GM19468 (cell line): Measurements from ENCODE around the gene HERPUD1.
A peak's percentile ranks its signal among the peaks of the same experiment; 100 is the strongest.
"Not testable (repeated sequence)": the region's sequence is repeated elsewhere in the genome, so short reads cannot be mapped to it uniquely, and the experiment has no call there.

Experiments used
- ATAC-seq: cut with Tn5 transposase; IDR thresholded peaks from one replicate; pipeline ENCODE4 v1.9.1; 2021; ENCODE audit warnings: mild to moderate bottlenecking, moderate library complexity, moderate number of reproducible peaks; ENCODE audit not compliant: unreplicated experiment; ENCODE audit errors: extremely low read depth

Gene HERPUD1

DNA sequence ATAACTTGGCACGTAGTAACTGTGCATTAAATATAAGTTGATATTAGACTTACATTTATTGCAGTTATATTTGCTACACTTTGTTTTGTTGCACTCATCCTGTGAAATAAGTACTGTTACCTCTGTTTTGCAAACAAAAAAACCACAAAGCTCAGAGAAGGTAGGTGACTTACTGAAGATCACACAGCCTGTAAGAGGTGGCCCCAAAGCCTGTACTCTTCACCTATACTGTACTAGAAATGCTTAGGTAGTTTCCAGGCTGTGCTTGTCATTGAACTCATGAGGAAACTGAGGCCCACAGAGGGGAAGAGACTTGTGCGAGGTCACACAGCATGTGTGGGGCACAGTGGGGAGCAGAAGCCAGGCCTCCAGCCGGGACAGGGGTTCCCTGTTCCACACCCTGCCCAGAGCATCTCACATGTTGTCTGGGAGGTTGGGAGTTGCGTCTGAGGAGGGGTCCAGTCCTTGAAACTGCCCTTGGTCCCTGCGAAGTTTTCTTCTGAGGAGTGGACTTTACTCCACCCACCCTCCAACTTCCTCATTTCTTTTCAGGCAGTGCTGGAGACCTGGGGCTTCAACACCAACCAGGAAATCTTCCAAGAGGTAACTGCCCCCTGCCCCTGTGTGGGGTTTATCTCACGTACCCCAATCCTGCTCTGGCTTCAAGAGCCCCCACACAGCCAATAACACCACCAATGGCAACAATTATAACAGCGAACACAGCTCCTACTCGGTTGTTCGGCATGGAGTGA lies 42.8 kb downstream of the HERPUD1 start:
- no peak for ATAC-seq

DNA sequence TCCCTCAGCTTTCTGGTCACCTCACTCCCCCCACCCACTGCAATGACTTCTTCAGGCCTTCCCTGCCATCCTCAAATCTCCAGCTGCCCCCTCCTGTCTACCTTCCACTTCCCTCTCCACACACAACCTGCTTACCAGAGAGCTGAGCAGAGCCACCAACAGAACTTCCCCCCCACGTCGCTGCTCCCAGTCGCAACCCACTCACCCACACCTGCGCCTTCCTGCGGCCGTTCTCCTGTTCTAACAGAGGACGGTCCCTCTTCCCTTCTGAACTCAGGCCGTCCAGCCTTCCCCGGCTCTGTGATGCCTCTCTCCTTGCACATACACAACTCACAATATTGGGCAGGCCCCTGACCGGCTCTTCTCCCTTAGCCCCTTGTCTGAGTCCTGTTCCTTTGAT lies 43.8 kb downstream of the HERPUD1 start:
- no peak for ATAC-seq

DNA sequence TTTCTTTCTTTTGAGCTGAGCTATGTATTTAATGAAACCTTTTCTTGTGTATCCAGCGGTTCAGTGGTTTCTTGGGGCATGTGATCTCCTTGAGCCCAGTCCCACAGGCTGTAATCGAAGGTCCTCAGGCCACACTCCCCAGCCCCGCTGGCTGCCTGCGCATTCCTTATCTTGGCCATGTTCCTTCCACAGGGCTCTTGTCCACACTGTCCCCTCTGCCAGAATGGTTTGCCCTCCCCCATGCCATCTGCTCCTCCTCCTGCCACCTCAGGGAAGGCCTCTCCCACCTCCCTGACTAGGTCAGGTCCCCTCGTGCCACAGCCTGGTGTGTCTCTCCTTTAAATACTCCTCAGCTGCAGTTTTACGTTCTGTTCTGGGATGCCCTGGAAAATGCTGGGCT lies 45.3 kb downstream of the HERPUD1 start:
- ATAC-seq, result no peak

DNA sequence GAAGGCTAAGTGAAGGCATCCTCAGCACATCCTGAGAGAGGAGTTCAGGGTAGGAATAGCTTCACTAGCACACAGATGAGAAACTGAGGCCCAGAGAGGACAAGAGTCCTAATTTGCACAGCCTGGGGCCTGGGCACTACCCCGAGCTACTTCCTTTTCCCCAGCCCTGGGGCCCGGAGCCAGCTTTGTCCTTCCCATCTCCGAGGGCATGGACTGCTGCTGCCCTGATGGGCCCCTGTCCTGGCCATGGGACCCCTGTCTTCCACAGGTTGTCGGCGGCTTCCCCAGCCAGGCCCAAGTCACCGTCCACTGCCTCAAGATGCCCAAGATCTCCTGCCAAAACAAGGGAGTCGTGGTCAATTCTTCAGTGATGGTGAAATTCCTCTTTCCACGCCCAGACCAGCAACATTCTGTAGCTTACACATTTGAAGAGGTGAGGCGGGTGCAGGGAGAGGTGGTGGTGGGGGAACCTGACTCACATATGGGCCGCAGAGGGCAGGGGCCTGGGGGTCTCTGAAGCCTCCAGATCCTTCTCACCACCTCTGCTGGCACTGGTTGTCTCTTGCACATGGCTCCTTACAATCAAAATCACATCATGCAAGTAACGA lies 46.0 kb downstream of the HERPUD1 start:
- ATAC-seq, result no peak

DNA sequence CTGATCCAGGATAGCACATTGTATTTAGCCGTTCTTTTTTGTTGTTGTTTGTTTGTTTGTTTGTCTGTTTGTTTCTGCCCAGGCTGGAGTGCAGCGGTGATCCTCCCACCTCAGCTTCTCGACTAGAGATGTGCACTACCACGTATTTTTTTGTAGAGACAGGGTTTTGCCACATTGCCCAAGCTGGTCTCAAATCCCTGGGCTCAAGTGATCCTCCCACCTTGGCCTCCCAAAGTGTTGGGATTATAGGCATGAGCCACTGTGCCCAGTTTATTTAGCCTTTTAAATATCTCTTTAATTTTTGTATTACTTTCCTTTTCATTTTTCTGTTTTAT lies 48.2 kb downstream of the HERPUD1 start:
- ATAC-seq, result no peak

DNA sequence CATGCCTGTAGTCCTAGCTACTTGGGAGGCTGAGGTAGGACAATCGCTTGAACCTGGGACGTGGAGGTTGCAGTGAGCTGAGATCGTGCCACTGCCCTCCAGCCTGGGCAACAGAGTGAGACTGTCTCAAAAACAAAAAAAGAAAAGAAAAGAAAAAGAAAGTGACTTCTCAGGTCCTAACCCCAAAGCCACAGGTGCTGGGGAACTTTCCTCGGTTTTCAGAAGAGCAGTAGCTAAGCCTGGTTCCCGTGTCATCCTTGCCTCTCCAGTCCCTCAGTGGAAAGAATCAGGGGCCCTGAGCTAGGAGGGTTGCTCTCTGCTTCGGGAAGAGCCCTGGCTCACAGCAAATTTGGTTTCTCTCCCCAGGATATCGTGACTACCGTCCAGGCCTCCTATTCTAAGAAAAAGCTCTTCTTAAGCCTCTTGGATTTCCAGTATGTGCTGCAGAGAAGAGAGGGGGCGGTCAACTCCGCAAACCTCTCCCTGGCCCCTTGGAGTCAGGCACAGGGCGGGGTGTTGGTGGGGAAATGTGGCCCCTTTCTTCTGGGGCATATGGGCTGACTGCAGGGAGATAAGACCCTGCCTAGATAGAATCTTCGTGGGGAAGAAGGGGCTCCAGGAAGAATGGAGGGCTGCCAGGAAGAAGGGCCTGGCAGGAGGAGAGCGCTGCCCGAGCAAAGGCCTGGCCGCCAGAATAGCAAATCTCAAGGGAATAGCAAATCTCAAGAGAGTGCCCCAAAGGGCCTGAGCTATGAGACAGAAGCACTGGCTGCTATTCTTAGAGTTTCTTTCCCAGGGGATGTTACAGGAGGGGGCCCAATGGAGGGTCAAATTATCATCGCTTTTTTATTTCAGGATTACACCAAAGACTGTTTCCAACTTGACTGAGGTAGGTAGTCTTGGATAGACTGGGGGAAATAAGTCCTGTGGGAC lies 49.1 kb downstream of the HERPUD1 start:
- no peak for ATAC-seq

DNA sequence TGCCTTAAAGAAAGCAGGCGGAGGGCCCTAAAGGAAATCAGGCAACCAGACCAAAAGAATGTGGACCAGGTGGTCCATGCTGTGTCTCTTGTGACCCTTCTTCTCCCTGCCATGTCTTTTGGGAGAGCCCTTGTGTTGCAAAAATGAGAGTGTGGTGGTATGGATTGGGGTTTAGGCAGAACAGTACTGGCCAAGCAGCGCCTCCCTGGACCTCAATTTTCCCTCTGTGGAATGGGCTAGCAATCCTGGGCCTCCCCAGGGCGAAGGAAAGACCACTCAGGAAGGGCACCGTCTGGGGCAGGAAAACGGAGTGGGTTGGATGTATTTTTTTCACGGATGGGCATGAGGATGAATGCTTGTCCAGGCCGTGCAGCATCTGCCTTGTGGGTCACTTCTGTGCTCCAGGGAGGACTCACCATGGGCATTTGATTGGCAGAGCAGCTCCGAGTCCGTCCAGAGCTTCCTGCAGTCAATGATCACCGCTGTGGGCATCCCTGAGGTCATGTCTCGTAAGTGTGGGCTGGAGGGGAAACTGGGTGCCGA lies 49.9 kb downstream of the HERPUD1 start:
- no peak for ATAC-seq

DNA sequence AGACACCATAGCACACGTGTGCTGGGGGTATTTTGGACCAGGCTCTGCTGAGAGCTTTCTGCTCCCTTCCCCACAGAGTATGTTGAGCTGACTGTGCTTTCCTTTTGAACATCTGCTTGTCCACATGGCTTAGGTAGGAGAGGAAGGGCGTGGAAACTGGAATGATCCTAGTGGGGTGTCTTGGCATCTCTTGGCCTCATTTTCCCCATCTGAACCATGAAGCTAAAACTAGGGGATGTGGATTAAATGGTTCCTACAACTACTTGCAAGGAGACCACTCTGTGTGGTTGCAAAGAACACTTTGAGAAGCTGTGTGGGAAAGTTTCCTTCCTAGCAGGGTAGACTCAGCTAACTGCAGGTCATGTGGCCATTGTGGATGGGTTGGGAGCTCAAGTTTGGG lies 50.8 kb downstream of the HERPUD1 start:
- no peak for ATAC-seq

DNA sequence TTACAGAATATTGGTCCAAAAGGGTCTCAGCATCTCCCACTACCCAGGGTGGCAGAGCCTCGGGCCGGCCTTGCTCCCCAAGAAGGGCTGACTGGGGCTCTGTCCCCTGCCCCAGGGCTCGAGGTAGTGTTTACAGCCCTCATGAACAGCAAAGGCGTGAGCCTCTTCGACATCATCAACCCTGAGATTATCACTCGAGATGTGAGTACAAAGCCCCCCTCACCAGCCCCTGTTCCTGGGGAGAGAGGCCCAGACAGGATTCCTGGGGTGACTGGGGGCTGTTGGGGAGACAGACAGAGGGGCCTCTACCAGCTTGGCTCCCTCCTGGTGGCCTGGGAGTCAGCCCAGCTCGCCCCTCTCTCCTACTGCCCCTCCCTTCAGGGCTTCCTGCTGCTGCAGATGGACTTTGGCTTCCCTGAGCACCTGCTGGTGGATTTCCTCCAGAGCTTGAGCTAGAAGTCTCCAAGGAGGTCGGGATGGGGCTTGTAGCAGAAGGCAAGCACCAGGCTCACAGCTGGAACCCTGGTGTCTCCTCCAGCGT lies 51.3 kb downstream of the HERPUD1 start:
- ATAC-seq, result no peak

DNA sequence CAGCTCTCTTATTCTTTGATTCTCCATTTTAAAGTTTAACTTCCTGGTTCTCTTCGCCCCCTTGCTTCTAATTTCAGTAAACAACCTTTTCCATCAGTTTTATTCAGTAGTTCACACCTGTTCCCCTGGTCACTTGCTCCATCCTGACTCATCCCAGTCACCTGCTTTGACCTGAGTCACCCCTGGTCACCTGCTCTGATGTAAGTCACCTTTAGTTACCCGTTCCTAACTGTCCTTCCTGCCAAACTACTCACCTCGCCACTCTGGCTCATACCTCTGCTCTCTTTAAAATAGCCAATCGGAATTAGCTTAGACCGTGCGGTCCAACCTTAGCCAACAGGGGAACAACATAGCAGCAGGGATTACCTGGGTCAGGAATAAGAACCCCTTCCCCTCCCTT lies 52.7 kb downstream of the HERPUD1 start:
- no peak for ATAC-seq

DNA sequence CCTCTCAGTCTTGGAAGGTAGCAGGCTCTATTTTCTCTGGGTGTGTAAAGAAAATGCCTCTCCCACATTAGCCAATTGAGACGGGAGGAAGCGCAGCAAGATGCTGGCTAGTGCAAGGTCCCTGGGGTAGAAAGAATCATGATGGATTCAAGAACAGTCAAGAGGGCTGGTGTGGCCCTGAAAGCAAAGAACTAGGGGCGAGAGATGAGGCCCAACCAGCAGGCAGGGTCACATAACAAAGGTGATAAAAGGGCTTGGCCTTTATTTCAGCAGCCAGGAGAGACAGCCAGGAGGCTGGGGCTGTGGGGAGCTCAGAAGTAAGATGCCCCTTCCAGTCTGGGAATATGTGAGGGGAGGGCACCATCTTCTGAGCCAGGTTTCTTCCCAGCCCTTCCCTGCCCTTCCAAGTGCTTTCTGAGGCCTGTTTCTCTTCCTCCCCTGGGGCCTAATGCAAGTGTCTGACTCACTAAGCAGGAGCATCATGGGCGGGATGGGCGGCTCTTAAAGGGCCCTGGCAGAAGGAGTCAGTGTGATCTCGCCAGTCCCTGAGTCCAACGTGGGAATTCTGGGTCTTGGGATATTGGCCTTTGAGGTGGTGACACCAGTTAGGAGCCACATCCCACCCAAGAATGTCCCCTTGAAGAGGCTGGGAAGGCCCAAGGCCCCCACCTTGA lies 53.5 kb downstream of the HERPUD1 start:
- ATAC-seq, result no peak

DNA sequence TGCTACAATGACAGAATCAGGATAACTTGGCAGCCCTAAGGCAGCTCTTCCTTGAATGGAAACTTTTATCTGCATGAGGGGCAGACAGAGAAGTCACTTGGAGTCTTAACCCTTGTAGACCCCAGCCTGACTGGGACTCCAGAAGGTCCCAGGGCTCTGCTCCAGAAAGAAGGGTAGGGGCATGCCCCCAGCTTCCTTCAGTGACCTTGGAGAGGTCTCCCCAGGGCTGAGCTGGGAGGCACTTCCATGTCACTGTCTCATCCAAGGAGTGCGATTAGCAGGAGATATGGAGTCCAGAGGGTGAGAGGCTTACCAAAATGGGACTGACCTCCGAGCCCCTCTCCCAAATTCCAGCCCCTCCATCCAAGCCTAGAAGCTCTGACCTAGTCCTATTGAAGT lies 54.0 kb downstream of the HERPUD1 start:
- no peak for ATAC-seq

DNA sequence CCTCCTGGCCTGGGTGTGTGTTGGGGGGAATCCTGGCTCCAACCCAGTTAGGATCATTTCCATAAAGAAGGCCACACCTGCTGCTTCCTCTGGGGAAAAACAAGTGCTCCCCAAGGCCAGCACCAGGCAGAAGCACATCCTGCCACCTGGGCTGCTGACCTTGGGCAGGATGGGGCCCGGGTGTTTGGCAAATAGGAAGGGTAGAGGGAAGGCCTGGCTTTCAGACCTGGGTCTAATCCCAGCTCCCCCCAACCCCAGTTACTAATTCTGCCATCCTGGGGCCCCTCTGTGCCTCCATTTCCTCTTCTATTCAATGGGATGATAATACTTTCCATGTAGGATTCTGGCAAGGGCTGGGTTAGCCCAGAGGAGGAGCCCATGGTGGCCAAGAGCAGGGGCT lies 54.4 kb downstream of the HERPUD1 start:
- no peak for ATAC-seq

DNA sequence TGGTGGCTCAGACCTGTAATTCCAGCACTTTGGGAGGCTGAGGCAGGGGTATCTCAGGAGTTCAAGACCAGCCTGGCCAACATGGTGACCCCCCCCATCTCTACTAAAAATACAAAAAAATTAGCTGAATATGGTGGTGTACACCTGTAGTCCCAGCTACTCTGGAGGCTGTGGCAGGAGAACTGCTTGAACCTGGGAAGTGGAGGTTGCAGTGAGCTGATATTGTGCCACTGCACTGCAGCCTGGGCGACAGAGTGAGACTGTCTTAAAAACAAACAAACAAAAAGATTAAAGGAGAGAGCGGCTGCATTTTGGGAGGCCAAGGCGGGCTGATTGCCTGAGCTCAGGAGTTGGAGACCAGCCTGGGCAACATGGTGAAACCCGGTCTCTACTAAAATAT lies 55.0 kb downstream of the HERPUD1 start:
- not testable (repeated sequence) for ATAC-seq

DNA sequence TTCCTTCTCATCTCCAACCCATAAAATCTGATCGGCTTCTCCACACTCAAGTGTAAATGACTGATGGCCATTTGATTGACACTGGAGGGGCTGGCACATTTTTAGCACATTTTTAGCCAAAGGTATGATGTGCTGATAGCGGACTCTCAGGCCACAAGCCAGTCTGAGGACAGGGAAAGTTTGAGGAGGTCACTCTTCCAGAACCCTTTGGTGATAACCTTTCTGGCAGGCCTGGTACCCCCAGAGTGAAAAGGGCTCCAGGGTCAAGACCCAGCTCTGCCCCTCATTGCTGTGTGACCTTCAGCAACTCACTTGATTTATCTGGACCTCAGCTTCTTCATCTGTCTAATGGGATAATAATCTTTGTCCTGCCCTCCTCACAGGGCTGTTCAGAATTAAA lies 55.8 kb downstream of the HERPUD1 start:
- no peak for ATAC-seq

DNA sequence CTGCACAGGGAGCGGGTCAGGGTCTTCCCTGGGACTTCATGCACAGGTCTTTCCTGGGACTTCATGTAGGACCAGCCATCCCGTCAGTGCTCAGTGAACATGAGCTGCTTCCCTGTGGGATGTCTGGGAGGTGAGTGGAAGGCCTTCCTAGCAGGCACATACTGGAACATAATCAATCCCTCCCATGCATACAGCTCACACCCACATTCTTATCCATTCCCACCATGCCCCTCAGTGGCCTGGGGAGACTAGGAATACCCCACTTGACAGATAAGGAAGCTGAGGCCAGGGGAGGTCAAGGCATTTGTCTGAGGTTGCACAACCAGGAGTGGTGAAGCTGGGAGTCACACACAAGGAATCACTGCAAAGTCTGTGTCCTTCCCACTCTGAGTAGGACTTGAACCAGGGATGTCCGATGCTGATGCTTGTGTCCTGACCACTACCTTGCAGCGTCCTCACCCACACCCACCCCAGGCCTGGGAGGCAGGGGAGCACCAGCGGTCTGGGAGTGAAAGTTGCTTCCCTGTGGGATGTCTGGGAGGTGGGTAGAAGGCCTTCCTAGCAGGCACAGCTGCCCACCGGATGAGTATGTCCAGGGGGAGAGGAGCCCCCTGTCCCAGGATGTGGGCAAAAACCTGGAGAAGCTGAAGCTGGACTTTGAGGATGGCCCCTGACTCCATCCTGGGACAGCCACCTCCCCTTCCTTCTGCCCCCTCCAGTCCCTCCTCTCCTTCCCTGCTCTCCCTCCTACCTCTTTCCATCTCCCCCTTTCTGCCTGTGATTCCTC lies 56.4 kb downstream of the HERPUD1 start:
- no peak for ATAC-seq

DNA sequence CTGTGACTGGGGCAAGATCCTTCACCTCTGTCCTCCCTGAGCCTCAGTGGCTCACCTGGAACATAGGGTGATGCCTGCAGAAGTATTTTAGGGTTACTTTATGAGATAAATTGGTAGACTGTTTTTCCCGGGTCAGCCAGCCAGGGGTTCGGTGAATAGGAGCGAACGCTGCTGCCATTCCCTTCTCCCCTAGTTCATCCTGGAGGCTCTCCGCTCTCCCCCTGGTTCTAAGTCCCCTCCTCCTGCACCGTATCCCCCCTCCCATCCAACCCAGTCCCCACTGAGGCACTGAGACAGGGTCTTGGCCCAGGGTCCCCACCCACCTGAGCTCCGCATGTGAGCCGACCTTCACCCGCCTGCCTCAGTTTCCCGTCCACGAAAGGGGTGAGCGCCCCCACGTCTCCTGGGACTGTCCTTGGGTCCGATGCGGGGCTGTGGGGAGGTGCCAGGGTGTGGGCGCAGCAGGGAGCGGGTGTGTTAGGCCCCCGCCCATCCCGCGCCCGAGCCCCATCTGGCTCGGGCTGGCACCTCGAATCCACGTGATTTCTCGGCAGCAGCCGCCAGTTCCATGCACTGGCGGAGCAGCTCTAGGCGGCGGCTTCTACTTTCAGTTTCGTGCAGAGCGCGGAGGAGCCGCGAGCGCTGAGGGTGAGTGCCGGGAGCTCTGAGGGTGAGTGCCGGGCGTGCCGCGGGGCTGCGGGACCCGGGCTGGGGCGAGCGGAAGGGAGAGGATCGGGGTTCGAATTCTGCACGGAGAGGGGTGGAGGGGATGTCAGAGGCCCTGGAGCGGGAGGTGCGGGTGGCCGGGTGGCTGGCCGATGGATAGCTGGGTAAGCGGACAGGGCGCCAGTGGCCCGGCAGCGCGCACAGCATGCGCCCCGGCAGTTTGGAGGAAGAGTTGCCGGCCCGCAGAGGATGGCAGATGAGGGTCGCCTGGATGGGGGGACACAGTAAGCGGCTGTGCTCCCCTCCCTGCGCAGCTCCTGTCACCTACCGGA lies 57.3 kb downstream of the HERPUD1 start, which contains the start of gene NLRC5:
NLRC5 (plus strand) TSS at position 610 of the 998 bp plus-strand sequence. CDS start 31,156 bp downstream, outside the sequence.
- peak; percentile 66 for ATAC-seq

DNA sequence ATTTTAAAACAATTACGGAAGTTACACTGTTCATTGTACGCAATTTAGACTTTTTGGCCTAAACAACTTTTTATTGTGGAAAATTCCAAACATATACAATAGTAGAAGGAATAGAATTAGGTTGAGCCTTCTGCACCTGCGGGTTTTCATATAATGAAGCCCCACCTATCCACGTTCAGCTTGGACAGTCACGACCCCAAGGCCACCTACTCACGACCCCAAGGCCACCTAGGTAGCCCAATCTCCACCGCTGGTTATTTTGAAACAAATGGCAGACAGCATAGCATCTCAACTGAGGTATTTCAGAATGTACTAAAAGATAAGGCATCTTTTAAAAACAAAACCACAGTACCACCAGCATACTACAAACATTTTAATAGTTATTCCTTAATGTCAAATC lies 58.0 kb downstream of the HERPUD1 start:
- no peak for ATAC-seq
